ENCODE data around the gene SLC38A5. TPM values are rescaled to one million over a fixed set of nuclear protein-coding genes. Genes with fewer than 3 reads are reported as not detected.
"Not testable (repeated sequence)": the region's sequence is repeated elsewhere in the genome, so short reads cannot be mapped to it uniquely, and the experiment has no call there.

The SLC38A5 gene
- total RNA-seq, 1 experiment from 2014 or later, result 0.46 TPM

DNA sequence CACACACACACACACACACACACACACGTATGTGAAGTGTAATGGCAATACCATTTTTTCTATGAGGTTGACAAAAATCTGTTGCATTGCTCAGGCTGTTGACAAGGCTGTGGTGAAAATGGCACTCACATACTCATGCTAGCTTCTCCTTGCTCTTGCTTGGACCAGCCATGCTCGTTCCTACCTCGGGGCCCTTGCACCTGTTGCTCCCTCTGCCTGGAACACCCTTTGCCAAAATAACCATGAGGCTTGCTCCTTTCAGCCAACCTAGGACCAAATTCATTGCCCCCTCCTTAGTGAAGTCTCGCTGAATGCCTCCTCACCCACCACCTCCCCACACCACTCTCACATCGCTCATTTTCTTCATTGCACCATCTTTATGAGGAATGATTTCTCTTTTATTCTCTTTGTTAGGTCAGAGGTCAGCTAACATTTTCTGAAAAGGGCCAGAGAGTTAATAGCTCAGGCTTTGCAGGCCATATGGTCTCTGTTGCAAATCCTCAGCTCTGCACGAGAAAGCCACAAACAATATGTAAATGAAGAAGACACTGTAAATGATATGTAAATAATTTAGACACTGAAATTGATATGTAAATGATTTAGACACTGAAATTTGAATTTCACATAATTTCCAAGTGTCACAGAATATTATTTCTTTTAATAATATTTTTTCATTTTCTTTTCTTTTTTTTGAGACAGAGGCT lies 13.3 kb downstream of the SLC38A5 start:
- Histone ChIP-seq H3K36me3 (ENCODE audit: low read depth) (no peaks in the 10 kb centered on the region), H3K79me2 (ENCODE audit: low read depth) (no peaks in the 10 kb centered on the region), H3K27ac (no peak overlapping the region), H3K9me3 (ENCODE audit: insufficient read depth, low read depth) (no peaks in the 10 kb centered on the region), H2AFZ (no peak overlapping the region), H3K27me3 (ENCODE audit: insufficient read depth, low read depth) (no peaks in the 10 kb centered on the region), H3K4me2 (no peak overlapping the region), H3F3A (ENCODE audit: insufficient read depth, low read depth) (no peaks in the 10 kb centered on the region), H3K9me2 (ENCODE audit: insufficient read depth) (no peaks in the 10 kb centered on the region), H4K20me1 (ENCODE audit: insufficient read depth) (no peaks in the 10 kb centered on the region), H3K4me3 (no peak overlapping the region), H3K4me1 (replicated peaks; ENCODE audit: insufficient read depth) (no peaks in the 10 kb centered on the region)
- CTCF ChIA-PET, result no interaction called here
- TF ChIP-seq, protein P1, sequence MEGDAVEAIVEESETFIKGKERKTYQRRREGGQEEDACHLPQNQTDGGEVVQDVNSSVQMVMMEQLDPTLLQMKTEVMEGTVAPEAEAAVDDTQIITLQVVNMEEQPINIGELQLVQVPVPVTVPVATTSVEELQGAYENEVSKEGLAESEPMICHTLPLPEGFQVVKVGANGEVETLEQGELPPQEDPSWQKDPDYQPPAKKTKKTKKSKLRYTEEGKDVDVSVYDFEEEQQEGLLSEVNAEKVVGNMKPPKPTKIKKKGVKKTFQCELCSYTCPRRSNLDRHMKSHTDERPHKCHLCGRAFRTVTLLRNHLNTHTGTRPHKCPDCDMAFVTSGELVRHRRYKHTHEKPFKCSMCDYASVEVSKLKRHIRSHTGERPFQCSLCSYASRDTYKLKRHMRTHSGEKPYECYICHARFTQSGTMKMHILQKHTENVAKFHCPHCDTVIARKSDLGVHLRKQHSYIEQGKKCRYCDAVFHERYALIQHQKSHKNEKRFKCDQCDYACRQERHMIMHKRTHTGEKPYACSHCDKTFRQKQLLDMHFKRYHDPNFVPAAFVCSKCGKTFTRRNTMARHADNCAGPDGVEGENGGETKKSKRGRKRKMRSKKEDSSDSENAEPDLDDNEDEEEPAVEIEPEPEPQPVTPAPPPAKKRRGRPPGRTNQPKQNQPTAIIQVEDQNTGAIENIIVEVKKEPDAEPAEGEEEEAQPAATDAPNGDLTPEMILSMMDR (conservative IDR thresholded peaks at IDR 0.05), result no peak
- no peak for TF ChIP-seq EZH2 (IDR thresholded peaks at IDR 0.05; ENCODE audit: low read depth)
- BruUV-seq (replicated peaks), result no TSS peak
- intact Hi-C loops (cut with micrococcal nuclease; ENCODE audit: unreplicated experiment), result no loop called here
- POLR2A ChIA-PET (ENCODE audit: unreplicated experiment), result no interaction called here
- DNase-seq, result no peak

DNA sequence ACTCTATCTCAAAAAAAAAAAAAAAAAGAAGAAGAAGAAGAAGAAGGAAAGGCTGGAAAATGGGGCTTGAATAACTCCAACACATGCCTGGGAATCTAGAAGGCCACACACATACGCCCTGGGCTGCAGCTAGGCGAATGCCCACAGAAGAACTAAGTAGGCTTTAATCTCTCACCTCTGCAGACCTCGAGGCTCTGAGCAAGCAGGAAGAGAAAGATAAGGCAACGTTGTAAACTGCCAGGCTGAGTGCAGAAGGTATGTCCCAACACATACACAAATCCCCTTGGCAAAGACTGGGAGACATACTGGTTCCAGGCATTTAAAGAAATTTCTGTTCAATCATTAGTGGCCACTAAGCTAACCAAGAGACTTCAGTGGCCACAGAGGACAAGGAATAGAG lies 18.4 kb downstream of the SLC38A5 start:
- Histone ChIP-seq H3K4me1 (replicated peaks; ENCODE audit: insufficient read depth) (no peaks in the 10 kb centered on the region), H3K27ac (no peak overlapping the region), H3K9me2 (ENCODE audit: insufficient read depth) (no peaks in the 10 kb centered on the region), H3K27me3 (ENCODE audit: insufficient read depth, low read depth) (no peaks in the 10 kb centered on the region), H3F3A (ENCODE audit: insufficient read depth, low read depth) (no peaks in the 10 kb centered on the region), H3K4me3 (no peak overlapping the region), H2AFZ (no peak overlapping the region), H4K20me1 (ENCODE audit: insufficient read depth) (no peaks in the 10 kb centered on the region), H3K79me2 (ENCODE audit: low read depth) (no peaks in the 10 kb centered on the region), H3K36me3 (ENCODE audit: low read depth) (no peaks in the 10 kb centered on the region), H3K9me3 (ENCODE audit: insufficient read depth, low read depth) (no peaks in the 10 kb centered on the region), H3K4me2 (no peak overlapping the region)
- ChIA-PET CTCF (no interaction called here), POLR2A (ENCODE audit: unreplicated experiment) (no interaction called here)
- no peak for DNase-seq
- TF ChIP-seq, protein P1 (conservative IDR thresholded peaks at IDR 0.05), result no peak
- TF ChIP-seq EZH2 (IDR thresholded peaks at IDR 0.05; ENCODE audit: low read depth), result no peak
- BruUV-seq (replicated peaks), result no TSS peak
- intact Hi-C loops (cut with micrococcal nuclease; ENCODE audit: unreplicated experiment), result no loop called here

DNA sequence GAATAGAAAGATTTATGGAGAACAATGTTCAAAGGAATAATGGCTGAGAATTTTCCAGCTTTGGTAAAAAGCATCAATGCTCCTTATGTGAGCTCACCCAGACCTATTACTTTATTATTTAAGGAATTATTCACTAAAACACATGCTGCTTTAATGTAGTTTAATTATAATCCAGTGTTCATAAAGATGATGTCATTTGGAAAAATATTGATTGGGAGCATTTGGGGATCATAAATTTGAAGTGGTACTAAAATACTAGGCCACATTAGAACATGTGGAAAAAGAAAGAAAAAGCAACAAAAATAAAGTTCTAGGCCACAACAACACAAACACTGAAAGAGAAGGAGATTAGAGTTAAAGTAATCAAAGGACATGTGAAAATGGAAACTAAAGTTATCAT lies 20.0 kb downstream of the SLC38A5 start:
- Histone ChIP-seq H3K27ac (no peak overlapping the region), H3K4me3 (no peak overlapping the region), H3K79me2 (ENCODE audit: low read depth) (no peaks in the 10 kb centered on the region), H3K9me3 (ENCODE audit: insufficient read depth, low read depth) (no peaks in the 10 kb centered on the region), H4K20me1 (ENCODE audit: insufficient read depth) (no peaks in the 10 kb centered on the region), H3K27me3 (ENCODE audit: insufficient read depth, low read depth) (no peaks in the 10 kb centered on the region), H3K4me1 (replicated peaks; ENCODE audit: insufficient read depth) (no peaks in the 10 kb centered on the region), H3K36me3 (ENCODE audit: low read depth) (no peaks in the 10 kb centered on the region), H2AFZ (no peak overlapping the region), H3K4me2 (no peak overlapping the region), H3K9me2 (ENCODE audit: insufficient read depth) (no peaks in the 10 kb centered on the region), H3F3A (ENCODE audit: insufficient read depth, low read depth) (no peaks in the 10 kb centered on the region)
- TF ChIP-seq, protein P1 (conservative IDR thresholded peaks at IDR 0.05), result no peak
- no peak for TF ChIP-seq EZH2 (IDR thresholded peaks at IDR 0.05; ENCODE audit: low read depth)
- intact Hi-C loops (cut with micrococcal nuclease; ENCODE audit: unreplicated experiment), result no loop called here
- CTCF ChIA-PET, result no interaction called here
- no peak for DNase-seq
- POLR2A ChIA-PET (ENCODE audit: unreplicated experiment), result no interaction called here
- BruUV-seq (replicated peaks), result no TSS peak

DNA sequence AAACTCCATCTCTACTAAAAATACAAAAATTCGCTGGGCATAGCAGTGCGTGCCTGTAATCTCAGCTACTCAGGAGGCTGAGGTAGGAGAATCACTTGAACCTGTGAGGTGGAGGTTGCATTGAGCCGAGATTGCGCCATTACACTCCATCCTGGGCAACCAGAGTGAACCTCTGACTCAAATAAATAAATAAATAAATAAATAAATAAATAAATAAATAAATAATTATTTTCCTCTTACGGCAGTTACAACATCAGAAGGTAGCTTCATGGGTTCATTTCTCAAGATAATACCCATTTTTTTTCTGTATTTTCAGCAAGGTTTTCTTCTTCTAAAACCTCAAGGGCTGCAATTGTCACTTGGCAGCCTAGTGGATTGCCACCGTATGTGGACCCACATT lies 22.9 kb downstream of the SLC38A5 start:
- DNase-seq; H3K4me1 ChIP-seq (replicated peaks; ENCODE audit: insufficient read depth); H3K4me3 ChIP-seq; H3K27me3 ChIP-seq (ENCODE audit: insufficient read depth, low read depth); H3K79me2 ChIP-seq (ENCODE audit: low read depth); H2AFZ ChIP-seq; CTCF ChIA-PET; H4K20me1 ChIP-seq (ENCODE audit: insufficient read depth); intact Hi-C loops (cut with micrococcal nuclease; ENCODE audit: unreplicated experiment); H3K9me2 ChIP-seq (ENCODE audit: insufficient read depth); BruUV-seq (replicated peaks); H3F3A ChIP-seq (ENCODE audit: insufficient read depth, low read depth); H3K9me3 ChIP-seq (ENCODE audit: insufficient read depth, low read depth); H3K36me3 ChIP-seq (ENCODE audit: low read depth); H3K27ac ChIP-seq; POLR2A ChIA-PET (ENCODE audit: unreplicated experiment); H3K4me2 ChIP-seq: not testable (repeated sequence)

DNA sequence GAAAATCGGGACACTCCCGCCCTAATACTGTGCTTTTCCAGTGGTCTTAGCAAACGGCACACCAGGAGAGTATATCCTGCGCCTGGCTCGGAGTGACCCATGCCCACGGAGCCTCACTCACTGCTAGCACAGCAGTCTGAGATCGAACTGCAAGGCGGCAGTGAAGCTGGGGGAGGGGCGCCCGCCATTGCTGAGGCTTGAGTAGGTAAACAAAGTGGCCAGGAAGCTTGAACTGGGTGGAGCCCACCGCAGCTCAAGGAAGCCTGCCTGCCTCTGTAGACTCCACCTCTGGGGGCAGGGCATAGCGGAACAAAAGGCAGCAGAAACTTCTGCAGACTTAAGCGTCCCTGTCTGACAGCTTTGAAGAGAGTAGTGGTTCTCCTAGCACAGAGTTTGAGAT lies 36.3 kb downstream of the SLC38A5 start:
- H3K9me3 ChIP-seq (ENCODE audit: insufficient read depth, low read depth); H3K27ac ChIP-seq; CTCF ChIA-PET; H3K27me3 ChIP-seq (ENCODE audit: insufficient read depth, low read depth); H3F3A ChIP-seq (ENCODE audit: insufficient read depth, low read depth); BruUV-seq (replicated peaks); H3K9me2 ChIP-seq (ENCODE audit: insufficient read depth); POLR2A ChIA-PET (ENCODE audit: unreplicated experiment); H3K4me1 ChIP-seq (replicated peaks; ENCODE audit: insufficient read depth); H3K79me2 ChIP-seq (ENCODE audit: low read depth); intact Hi-C loops (cut with micrococcal nuclease; ENCODE audit: unreplicated experiment); H3K36me3 ChIP-seq (ENCODE audit: low read depth); H4K20me1 ChIP-seq (ENCODE audit: insufficient read depth): not testable (repeated sequence)
- Histone ChIP-seq H3K4me2 (peak overlapping the region; percentile 71), H3K4me3 (peak overlapping the region; percentile 42; the same call in 1 of the 2 replicates), H2AFZ (peak overlapping the region; percentile 55; the same call in 1 of the 2 replicates)
- DNase-seq, result peak in 1 of 2 experiments; percentile 19

All from PC-9 (cell line).